ENCODE data around the gene CPZ. TPM values are rescaled to one million over a fixed set of nuclear protein-coding genes. Genes with fewer than 3 reads are reported as not detected.

The CPZ gene
- total RNA-seq, 1 donor from 2014 or later: 0.86 TPM

DNA sequence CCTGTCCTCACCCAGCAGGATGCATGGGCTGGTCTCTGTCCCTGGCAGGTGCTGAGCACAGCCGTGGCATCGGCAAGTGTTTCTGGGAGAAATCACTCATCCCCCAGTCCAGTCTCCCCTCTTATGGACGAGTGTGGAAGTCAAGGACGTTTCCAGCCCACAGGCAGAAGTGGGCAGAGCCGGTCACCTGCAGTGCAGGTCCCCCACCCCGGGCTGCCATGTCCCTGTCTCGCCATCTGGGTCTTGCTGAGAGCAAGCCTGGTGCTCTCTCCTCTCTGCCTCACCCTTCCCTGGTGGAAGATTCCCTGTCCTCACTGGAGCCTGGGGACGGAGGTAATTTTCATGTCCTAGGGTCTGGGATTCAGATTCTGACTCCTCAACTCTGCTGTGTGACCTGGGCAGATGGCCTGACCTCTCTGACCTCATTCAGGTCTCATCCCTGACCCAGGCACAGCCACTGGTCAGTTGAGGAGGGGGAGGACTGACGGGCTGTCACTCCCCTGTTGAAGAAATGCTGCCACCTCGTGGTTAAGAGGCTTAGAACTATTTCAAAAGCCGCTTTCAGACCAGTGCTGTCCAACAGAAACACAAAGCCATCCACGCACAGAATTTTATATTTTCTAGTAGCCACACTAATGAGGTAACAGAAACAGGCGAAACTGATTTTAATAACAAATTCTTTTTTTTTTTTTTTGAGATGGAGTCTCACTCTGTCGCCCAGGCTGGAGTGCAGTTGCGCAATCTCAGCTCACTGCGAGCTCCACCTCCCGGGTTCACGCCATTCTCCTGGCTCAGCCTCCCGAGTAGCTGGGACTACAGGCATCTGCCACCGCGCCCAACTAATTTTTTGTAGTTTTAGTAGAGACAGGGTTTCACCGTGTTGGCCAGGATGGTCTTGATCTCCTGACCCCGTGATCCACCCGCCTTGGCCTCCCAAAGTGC lies 1.8 kb downstream of the CPZ start:
- peak; percentile 76 for TF ChIP-seq CTCF (conservative IDR thresholded peaks at IDR 0.05; ENCODE audit: low read depth, low read length)
- H3K4me3 ChIP-seq (ENCODE audit: low read depth, low read length): no peak overlapping the region
- peak; percentile 26 for DNase-seq (ENCODE audit: low read depth)

DNA sequence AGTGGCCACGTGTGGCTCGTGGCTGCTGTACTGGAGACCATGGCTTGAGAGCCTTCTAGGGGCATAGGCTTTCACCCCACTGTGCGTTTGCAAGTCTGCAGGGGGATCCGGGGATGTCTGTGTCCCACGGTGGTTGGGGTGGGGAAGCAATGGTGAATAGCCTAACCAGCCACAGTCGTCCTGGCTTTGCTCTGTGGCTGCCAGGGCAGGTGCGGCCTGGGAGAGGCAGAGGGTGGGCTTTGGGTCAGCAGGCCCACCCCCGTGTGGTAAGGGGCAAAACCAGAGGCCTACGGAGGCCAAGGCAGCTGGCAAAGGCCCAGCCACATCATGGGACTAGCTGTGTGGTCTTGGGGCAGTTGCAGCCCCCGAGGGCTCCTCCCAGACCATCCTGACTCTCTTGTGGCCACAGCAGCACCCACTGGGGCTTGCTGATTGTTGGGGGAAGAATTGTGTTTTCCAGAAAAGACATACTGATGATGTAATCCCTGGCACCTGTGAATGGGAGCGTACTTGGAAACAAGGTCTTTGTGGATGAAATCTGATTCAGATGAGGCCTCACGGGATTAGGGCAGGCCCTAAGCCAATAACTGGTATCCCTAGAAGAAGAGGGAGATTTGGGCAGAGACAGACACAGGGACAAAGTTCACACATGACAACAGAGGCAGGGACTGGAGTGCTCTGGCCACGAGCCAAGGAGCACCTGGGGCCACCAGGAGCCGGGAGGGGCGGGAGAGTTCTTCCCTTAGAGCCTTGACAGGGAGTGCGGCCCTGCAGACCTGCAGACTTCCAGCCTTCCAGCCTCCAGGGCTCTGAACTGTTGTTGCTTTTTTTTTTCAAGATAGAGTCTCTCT lies 2.9 kb downstream of the CPZ start:
- TF ChIP-seq CTCF (conservative IDR thresholded peaks at IDR 0.05; ENCODE audit: low read depth, low read length): no peak
- DNase-seq (ENCODE audit: low read depth): no peak
- H3K4me3 ChIP-seq (ENCODE audit: low read depth, low read length): no peak overlapping the region

GRCh38 chr4:8596891-8597290 lies 4.3 kb downstream of the CPZ start:
- no peak overlapping the region for H3K4me3 ChIP-seq (ENCODE audit: low read depth, low read length)
- no peak for TF ChIP-seq CTCF (conservative IDR thresholded peaks at IDR 0.05; ENCODE audit: low read depth, low read length)
- DNase-seq (ENCODE audit: low read depth): no peak

DNA sequence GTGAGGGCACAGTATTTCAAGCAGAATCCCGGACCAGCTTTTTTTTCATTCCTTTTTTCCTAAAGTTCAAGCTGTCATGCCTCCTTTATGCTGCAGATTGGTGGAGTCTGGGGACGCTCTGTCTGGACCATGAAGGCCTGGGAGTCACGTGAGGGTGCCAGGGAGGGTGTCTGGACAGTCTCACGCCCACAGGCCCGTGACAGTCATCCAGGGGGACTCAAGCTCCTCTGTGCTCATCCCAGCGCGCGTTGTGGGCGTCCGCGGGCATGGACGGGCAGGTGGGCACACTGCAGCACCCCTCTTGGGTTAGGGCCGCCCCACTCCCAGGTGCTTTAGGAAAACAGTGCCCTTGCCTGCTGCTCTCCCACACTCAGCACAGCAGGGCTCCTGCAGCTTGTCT lies 4.8 kb downstream of the CPZ start:
- H3K4me3 ChIP-seq (ENCODE audit: low read depth, low read length): no peak overlapping the region
- no peak for DNase-seq (ENCODE audit: low read depth)
- TF ChIP-seq CTCF (conservative IDR thresholded peaks at IDR 0.05; ENCODE audit: low read depth, low read length): no peak

DNA sequence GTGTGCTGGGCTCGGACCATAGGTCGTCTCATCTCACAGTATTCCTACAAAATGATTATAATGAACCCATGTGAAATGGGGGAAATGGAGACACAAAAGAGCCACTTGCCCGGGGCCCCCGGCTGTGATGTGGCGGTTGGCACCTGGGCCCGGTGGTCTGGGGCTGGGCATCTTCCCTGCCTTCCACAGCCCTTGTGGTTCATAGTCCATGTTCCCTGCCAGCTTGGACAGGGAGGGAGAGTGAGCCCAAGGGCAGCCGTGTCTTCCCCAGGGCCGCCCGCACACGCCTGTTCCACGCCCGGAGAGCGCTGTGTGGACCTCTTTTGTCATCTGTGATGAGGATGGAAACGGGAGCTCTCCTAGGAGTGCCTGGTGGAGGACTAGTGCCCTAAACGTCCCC lies 5.2 kb downstream of the CPZ start:
- no peak for DNase-seq (ENCODE audit: low read depth)
- H3K4me3 ChIP-seq (ENCODE audit: low read depth, low read length): no peak overlapping the region
- TF ChIP-seq CTCF (conservative IDR thresholded peaks at IDR 0.05; ENCODE audit: low read depth, low read length): no peak

- TF ChIP-seq CTCF (conservative IDR thresholded peaks at IDR 0.05; ENCODE audit: low read depth, low read length): no peak
- DNase-seq (ENCODE audit: low read depth): no peak
- no peak overlapping the region for H3K4me3 ChIP-seq (ENCODE audit: low read depth, low read length)
Observed at GRCh38 chr4:8598391-8599090, 6.0 kb downstream of the CPZ start.
